ENCODE data around the gene KRT17.
"Not testable (repeated sequence)": the region's sequence is repeated elsewhere in the genome, so short reads cannot be mapped to it uniquely, and the experiment has no call there.

KRT17 gene

GRCh38 chr17:41633556-41634199 lies 9.3 kb upstream of the KRT17 start:
- DNase-seq, result no peak

- DNase-seq, result no peak
Observed at GRCh38 chr17:41632482-41633105, 8.2 kb upstream of the KRT17 start.

GRCh38 chr17:41631898-41632285 lies 7.5 kb upstream of the KRT17 start:
- no peak for DNase-seq

DNA sequence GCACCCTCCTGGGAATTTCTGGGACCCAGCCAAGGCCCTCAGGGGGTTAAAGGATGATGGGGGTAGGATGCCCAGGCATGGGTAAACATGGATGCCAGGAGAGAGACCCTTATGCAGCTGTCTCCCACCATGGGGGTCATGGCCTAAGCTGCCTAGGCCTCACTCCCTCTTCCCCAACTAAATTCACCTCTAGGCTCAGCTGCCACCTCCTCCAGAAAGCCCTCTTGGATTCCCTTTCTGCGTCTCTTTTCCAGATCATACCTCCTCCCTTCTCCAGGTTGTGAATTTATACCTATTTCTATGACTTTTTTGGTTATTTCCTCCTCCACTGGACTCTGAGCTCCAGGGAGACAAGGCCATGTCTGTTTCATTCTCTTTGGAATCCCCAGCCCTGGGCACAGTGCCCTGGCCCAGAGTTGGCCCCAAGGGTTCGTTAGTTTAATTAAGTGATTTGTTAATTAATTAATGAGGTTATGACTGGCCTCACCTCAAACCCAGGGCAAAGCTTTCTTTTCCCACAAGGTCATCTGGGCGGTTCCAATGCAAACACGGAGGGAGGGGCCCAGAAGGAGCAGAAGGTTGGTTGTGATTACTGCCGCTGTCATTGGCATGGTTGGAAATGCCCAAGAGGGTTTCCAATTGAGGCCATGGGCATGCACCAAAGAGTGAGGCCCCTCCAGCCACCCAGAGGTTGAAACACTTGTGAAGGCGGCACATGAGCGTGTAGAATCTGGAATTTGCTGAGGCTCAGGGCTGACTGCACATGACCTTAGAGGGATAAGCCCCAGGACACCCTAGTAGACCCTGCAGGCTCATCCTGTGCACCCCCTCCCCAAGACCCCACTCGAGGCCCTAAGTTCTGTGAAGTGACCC lies 6.9 kb upstream of the KRT17 start:
- DNase-seq, result no peak

DNA sequence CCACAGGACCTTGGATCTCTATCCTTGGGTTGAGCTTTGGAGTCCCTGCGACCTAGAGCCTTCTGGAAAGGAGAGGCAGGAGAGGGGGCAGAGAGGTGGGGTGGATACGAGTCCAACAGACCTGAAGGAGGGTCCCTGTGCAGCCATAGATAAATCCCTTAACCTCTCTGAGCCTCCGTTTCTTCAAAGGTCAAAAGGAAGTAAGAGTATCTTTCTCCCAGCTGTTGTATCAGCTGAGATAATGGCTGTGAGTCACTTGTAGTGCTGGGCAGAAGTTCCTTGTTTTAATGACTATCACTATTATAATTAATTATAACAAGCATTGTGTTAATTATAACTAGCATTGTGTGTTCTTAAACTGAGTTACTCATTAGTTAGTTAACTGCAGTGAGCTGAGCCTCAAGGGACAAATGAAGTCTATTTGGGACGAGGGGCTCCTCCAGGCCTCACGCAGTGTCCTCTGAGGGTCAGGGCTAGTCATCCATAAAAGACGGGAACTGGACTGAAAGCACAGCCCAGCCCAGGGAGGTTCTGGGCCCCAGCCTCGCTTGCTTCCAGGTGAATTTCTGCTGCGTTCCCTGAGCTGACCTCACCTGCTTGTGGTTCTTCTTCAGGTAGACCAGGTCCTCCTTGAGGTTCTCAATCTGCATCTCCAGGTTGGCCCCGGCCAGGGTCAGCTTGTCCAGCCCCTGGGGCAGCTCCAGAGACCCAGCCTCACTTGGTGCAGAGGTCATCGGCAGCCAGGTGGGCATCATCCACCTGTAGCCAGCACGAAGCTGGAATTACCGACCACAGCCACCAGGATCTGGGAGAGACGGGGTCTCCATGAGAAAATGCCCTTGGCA lies 5.7 kb upstream of the KRT17 start:
- DNase-seq, result peak; percentile 25

DNA sequence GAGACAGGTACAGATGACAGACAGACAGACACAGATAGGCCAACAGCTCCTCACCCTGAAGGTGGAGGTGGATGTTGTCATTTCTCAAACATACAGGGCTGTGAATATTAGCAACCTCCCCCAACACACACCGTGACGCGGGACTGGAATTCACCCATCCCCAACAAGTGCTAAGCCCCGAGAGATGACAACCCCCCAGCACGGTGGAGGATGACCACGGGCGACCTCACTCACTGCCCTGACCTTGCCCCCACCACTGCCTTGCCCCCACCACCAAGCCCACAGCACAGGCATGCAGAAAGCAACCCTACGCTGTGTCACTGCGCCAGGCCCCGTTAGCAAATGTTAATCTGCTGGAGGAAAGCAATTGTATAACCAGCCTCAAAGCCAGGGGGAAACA lies 4.9 kb upstream of the KRT17 start:
- DNase-seq, result no peak

GRCh38 chr17:41628621-41629255 lies 4.4 kb upstream of the KRT17 start:
- DNase-seq, result not testable (repeated sequence)

- DNase-seq, result not testable (repeated sequence)
Observed at GRCh38 chr17:41628073-41628370, 3.6 kb upstream of the KRT17 start.

- no peak for DNase-seq
Observed at GRCh38 chr17:41627316-41628072, 3.1 kb upstream of the KRT17 start.

- DNase-seq, result not testable (repeated sequence)
Observed at GRCh38 chr17:41626914-41627295, 2.5 kb upstream of the KRT17 start.

DNA sequence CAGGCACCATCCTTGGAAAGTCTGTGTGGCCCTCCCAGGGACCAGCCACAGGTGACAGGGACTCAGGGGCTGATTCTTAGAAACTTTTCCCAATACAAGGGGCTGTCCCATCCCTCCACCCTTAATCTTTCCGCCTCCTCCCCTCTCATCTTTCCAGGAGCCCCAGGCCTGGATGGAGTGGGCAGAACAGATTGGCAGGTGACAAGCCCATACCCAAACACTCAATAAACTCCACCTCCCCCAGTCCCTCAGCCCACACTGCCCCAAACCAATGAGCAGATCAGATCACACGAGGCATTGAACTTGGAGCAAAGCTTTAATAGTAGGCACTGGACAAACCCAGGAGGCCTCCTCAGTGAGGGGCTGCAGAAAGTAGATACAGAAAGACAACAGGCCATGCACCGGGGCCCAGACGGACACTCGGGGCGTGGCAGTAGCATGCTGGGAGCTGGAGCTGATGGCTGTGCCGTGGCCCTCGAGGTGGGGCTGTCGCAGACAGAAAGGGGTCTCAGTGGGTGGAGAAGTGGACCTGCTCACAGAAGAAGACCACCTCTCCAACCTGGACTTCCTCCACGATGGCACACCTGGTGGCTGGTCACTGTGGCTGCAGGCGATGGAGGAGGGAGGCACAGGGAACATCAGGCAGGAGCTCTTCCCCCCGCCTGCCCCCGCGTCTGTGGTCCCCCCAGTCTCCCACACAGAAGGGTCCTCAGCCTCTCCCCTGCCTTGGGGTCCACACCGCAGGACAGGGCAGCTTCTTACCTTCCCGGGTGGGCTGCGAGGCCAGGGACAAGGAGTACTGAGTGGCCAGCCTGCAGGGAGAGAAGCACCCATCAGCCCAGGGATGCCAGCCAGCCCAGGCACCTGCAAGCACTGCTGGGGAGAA lies 1.9 kb upstream of the KRT17 start:
- DNase-seq, result not testable (repeated sequence)

- no peak for DNase-seq
Observed at GRCh38 chr17:41625602-41626001, 1.2 kb upstream of the KRT17 start.

DNA sequence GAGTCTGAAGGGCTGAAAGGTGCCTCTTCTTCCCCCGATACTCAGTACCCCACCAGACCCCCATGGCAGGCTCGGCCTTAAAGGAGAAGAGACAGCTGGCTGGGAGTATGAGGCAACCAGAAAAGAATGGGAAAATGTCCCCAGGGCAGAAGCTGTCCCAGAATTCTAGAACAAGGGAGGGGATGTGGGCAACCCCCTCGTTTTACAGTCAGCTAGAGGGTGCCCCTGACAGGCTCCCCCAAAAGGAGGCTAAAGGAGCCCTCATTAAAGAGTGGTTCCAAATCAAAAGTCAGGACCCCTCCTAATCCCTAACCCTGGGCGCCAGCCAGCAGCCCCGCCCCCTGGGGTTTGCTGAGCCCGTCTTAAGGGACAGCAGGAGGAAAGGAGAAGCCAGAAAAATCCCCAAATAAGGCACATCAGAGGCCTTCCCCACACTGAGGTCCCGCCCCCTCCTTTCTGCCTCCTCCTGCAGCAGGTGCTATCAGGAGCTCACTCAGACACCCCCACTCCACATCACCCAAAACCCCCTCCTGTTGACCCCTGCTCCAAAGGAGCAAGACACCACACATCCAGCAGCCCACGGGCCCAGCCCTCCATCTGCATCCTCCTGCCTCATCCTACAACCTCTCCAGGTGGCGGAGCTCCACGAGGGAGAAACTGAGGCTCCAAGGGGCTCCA lies 1.1 kb downstream of the KRT17 start:
- DNase-seq, result not testable (repeated sequence)

DNA sequence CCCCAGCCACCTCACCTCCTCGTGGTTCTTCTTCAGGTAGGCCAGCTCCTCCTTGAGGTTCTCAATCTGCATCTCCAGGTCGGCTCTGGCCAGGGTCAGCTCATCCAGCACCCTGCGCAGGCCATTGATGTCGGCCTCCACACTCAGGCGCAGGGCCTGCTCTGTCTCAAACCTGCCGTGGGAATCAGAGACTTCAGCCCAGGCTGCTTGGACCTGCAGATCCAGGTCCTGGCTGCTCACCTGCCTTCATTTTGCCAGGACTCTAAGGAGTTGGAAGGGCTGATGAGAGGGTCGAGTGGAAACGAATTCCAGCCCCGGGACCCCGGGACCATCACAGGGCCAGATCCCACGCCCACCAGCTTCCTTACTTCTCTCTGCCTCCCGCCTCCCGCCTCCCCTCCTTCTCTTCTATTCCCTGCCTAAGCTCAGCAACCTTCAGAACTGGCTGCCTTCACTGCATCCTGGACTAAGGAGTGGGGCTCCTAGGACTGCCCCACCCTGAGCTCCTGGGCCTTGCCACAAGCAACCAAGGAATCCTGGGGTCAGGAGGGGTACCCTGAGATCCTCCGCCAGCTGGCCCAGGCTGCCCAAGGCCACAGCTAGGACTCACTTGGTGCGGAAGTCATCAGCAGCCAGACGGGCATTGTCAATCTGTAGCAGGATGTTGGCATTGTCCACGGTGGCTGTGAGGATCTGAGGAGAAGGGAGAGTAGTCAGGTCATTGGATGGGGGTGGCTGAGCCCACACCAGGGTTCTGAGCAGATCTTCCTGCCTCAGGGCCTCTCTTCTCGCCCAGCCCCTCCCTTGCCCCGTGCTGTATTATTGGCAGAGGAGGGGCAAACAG lies 1.8 kb downstream of the KRT17 start:
- DNase-seq, result not testable (repeated sequence)

DNA sequence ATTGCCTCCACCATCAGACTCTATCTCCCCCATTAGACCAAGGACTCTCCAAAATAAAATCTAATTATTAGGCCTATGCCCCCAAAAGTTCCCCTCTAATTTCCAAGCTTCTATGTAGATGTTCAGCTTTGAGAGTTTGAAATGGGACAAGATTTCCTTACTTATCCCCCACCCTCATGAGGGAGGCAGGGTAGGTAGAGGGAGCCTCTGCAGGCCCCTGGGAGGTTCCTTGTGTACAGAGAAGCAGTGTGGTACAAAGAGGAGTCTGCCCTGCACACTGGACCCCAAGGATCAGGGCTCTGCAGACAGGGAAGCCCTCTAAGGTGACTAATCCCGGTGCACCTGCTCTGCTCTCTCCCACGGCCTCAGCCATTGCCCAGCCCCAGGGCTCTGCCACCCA lies 2.5 kb downstream of the KRT17 start:
- DNase-seq, result no peak

DNA sequence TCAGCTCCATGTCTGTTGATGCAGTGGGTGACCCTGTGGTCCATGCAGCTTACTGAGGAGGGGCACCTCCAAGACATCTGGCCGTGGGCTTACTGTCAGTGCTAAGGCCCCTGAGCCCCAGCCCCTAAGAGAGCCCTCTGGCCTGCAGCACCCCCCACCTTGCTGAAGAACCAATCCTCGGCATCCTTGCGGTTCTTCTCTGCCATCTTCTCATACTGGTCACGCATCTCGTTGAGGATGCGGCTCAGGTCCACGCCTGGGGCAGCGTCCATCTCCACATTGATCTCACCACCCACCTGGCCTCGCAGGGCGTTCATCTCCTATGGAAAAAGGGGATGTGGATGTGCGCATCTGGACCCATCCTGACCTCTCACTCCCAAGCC lies 2.9 kb downstream of the KRT17 start:
- DNase-seq, result not testable (repeated sequence)

DNA sequence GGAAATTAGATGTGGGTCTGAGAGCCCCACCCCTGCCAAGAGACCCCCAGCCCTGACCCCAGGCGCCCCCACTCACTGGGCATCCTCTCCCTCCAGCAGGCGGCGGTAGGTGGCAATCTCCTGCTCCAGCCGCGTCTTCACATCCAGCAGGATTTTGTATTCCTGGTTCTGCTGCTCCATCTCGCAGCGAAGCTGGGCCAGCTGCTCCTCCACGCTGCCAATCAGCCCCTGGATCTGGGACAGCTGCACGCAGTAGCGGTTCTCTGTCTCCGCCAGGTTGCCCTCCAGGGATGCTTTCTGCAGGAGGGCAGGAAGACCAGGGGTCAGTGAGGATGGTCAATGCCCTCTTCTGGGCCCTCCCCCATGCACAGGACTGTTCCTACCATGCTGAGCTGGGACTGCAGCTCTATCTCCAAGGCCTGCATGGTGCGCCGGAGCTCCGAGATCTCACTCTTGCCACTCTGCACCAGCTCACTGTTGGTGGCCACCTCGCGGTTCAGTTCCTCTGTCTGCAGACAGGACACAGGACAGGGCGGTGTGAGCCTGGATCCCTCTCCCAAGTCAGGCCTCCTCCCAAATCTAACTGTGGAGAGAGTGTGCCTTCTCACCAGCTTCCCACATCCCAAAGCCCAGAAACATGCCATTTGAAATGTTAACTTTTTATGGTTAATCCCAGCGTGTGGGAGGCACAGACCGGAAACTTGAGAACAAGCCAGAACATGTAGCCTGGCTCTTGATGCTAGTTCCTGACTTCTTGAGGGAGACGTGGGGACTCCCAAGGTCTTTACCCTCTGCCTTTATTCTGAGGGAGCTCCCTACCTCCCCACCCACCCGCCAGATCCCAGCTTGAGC lies 3.6 kb downstream of the KRT17 start:
- DNase-seq, result no peak

GRCh38 chr17:41619927-41620582 lies 4.3 kb downstream of the KRT17 start:
- not testable (repeated sequence) for DNase-seq
